Measurements from ENCODE around the gene LAPTM5.
"Not testable (repeated sequence)": the region's sequence is repeated elsewhere in the genome, so short reads cannot be mapped to it uniquely, and the experiment has no call there.

The LAPTM5 gene

GRCh38 chr1:30773722-30774358 lies 16.3 kb upstream of the LAPTM5 start:
- in situ Hi-C loops (cut with MboI; ENCODE audit: low sequenced_read_pairs) = no loop called here

GRCh38 chr1:30771005-30771404 lies 13.4 kb upstream of the LAPTM5 start:
- in situ Hi-C loops (cut with MboI; ENCODE audit: low sequenced_read_pairs) = no loop called here

- in situ Hi-C loops (cut with MboI; ENCODE audit: low sequenced_read_pairs) = no loop called here
These were observed 12.6 kb upstream of the LAPTM5 start for GRCh38 chr1:30770150-30770549.

GRCh38 chr1:30768830-30769718 lies 11.5 kb upstream of the LAPTM5 start:
- in situ Hi-C loops (cut with MboI; ENCODE audit: low sequenced_read_pairs) = no loop called here

- in situ Hi-C loops (cut with MboI; ENCODE audit: low sequenced_read_pairs) = no loop called here
These were observed 10.7 kb upstream of the LAPTM5 start for GRCh38 chr1:30768159-30768829.

GRCh38 chr1:30766948-30767347 lies 9.4 kb upstream of the LAPTM5 start:
- in situ Hi-C loops (cut with MboI; ENCODE audit: low sequenced_read_pairs) = not testable (repeated sequence)

- in situ Hi-C loops (cut with MboI; ENCODE audit: low sequenced_read_pairs) = no loop called here
These were observed 8.2 kb upstream of the LAPTM5 start for GRCh38 chr1:30765556-30766434.

GRCh38 chr1:30764939-30765555 lies 7.5 kb upstream of the LAPTM5 start:
- in situ Hi-C loops (cut with MboI; ENCODE audit: low sequenced_read_pairs) = loop anchor here (5.0 kb wide), 1 partner anchor 43 kb away; the partner anchor contains the start of gene MATN1

- in situ Hi-C loops (cut with MboI; ENCODE audit: low sequenced_read_pairs) = loop anchor here (5.0 kb wide), 1 partner anchor 42 kb away; the partner anchor contains the start of gene MATN1
These were observed 6.8 kb upstream of the LAPTM5 start for GRCh38 chr1:30764396-30764795.

GRCh38 chr1:30763651-30764248 lies 6.2 kb upstream of the LAPTM5 start:
- in situ Hi-C loops (cut with MboI; ENCODE audit: low sequenced_read_pairs) = loop anchor here (5.0 kb wide), 1 partner anchor 41 kb away; the partner anchor contains the start of gene MATN1

- in situ Hi-C loops (cut with MboI; ENCODE audit: low sequenced_read_pairs) = loop anchor here (5.0 kb wide), 1 partner anchor 41 kb away; the partner anchor contains the start of gene MATN1
These were observed 5.5 kb upstream of the LAPTM5 start for GRCh38 chr1:30762930-30763650.

GRCh38 chr1:30762152-30762929 lies 4.8 kb upstream of the LAPTM5 start:
- in situ Hi-C loops (cut with MboI; ENCODE audit: low sequenced_read_pairs) = loop anchor here (5.0 kb wide), 1 partner anchor 40 kb away; the partner anchor contains the start of gene MATN1

- in situ Hi-C loops (cut with MboI; ENCODE audit: low sequenced_read_pairs) = loop anchor here (5.0 kb wide), 1 partner anchor 39 kb away; the partner anchor contains the start of gene MATN1
These were observed 4.0 kb upstream of the LAPTM5 start for GRCh38 chr1:30761381-30762151.

- in situ Hi-C loops (cut with MboI; ENCODE audit: low sequenced_read_pairs) = loop anchor here (5.0 kb wide), 1 partner anchor 38 kb away; the partner anchor contains the start of gene MATN1
These were observed 3.2 kb upstream of the LAPTM5 start for GRCh38 chr1:30760596-30761324.

- in situ Hi-C loops (cut with MboI; ENCODE audit: low sequenced_read_pairs) = loop anchor here (5.0 kb wide), 1 partner anchor 37 kb away; the partner anchor contains the start of gene MATN1
These were observed 2.2 kb upstream of the LAPTM5 start for GRCh38 chr1:30759718-30760281.

- in situ Hi-C loops (cut with MboI; ENCODE audit: low sequenced_read_pairs) = no loop called here
These were observed 1.3 kb upstream of the LAPTM5 start for GRCh38 chr1:30758785-30759380.

Measured in HL-60/S4 treated with retinoic acid at 250 ng/mL for 4 days and 3 days (cell line).